PC-3 (cell line): ENCODE measurements around the gene EXOG.

ENCODE experiments used
- EZH2 ChIP-seq: fragments of 300-600 bp; sonication (generic); IDR thresholded peaks from one replicate; pipeline ENCODE4 v1.6.1; 2017; ENCODE audit warnings: antibody characterized with exemption, mild to moderate bottlenecking, low read length; ENCODE audit not compliant: unreplicated experiment
- EZH2phosphoT487 ChIP-seq: fragments of 300-600 bp; sonication (generic); IDR thresholded peaks from 2 replicates; pipeline ENCODE4 v1.6.1; 2018; ENCODE audit warnings: mild to moderate bottlenecking, antibody characterized with exemption, low read length, borderline replicate concordance
- TF ChIP-seq, protein P1 (sequence below): fragments of 300-600 bp; sonication (generic); conservative IDR thresholded peaks from 2 replicates; pipeline ENCODE4 v1.5.1; 2017; ENCODE audit warnings: antibody characterized with exemption, low read depth, mild to moderate bottlenecking, low read length

- TF ChIP-seq, protein P1, sequence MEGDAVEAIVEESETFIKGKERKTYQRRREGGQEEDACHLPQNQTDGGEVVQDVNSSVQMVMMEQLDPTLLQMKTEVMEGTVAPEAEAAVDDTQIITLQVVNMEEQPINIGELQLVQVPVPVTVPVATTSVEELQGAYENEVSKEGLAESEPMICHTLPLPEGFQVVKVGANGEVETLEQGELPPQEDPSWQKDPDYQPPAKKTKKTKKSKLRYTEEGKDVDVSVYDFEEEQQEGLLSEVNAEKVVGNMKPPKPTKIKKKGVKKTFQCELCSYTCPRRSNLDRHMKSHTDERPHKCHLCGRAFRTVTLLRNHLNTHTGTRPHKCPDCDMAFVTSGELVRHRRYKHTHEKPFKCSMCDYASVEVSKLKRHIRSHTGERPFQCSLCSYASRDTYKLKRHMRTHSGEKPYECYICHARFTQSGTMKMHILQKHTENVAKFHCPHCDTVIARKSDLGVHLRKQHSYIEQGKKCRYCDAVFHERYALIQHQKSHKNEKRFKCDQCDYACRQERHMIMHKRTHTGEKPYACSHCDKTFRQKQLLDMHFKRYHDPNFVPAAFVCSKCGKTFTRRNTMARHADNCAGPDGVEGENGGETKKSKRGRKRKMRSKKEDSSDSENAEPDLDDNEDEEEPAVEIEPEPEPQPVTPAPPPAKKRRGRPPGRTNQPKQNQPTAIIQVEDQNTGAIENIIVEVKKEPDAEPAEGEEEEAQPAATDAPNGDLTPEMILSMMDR, result no peak
- TF ChIP-seq EZH2 (no peak), EZH2phosphoT487 (no peak)
Measured at GRCh38 chr3:38487323-38487722, 8.8 kb upstream of the EXOG start.
